Measurements from ENCODE around the gene NIT2. TPM values are rescaled to one million over a fixed set of nuclear protein-coding genes. Genes with fewer than 3 reads are reported as not detected.
A peak's percentile ranks its signal among the peaks of the same experiment; 100 is the strongest.

The NIT2 gene
- total RNA-seq, 6 donors from 2014 or later = 18.4 to 37.6 (median 26.7) TPM

DNA sequence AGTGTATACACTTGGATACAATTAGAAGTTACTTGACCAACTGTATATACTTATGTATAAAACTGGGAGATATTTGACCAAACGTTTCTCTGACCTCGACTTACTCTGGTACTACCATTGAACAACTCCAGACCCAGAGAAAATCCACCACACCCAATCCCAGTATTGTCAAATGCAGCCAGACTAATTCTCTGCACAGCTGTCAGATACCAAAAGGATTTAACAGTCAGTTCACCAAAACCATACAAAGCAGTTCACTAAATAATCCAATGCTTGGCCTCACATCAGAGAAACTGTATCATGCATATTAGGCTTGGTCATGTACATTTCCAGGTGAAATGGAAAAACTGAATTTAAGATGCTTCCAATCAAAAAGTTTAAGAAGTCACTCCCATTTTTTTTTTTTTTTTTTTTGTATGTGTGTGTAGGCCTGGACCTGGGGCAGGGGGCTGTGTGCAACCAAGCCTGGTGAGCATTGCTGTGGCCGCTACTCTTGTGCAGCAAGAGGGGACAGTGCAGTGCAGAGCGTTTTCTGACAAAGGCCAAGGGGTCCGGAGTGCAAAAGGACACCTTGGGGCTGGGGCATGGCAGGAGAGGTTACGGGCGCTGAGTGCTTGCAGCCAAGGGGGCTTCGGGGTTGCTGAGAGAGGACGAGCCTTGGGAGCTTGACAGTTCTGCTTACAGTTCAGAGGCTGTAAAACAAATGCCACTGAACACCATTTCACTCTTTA, 64.9 kb downstream of the NIT2 start:
- TF ChIP-seq POLR2A (IDR thresholded peaks at IDR 0.05) = no peak
- no peak for TF ChIP-seq POLR2AphosphoS5 (IDR thresholded peaks at IDR 0.05)
- TF ChIP-seq EP300 (IDR thresholded peaks at IDR 0.05) = no peak
- TF ChIP-seq, protein P1, sequence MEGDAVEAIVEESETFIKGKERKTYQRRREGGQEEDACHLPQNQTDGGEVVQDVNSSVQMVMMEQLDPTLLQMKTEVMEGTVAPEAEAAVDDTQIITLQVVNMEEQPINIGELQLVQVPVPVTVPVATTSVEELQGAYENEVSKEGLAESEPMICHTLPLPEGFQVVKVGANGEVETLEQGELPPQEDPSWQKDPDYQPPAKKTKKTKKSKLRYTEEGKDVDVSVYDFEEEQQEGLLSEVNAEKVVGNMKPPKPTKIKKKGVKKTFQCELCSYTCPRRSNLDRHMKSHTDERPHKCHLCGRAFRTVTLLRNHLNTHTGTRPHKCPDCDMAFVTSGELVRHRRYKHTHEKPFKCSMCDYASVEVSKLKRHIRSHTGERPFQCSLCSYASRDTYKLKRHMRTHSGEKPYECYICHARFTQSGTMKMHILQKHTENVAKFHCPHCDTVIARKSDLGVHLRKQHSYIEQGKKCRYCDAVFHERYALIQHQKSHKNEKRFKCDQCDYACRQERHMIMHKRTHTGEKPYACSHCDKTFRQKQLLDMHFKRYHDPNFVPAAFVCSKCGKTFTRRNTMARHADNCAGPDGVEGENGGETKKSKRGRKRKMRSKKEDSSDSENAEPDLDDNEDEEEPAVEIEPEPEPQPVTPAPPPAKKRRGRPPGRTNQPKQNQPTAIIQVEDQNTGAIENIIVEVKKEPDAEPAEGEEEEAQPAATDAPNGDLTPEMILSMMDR (IDR thresholded peaks at IDR 0.05) = no peak
- no peaks in the 10 kb centered on the region for H3K36me3 ChIP-seq
- ATAC-seq (ENCODE audit: low FRiP score in 2 of 2) = no peak
- no peaks in the 10 kb centered on the region for H3K9me3 ChIP-seq
- WGBS, 2 donors = 60 to 62% methylated on average over 9 of the region's 9 CpGs
- no peaks in the 10 kb centered on the region for H3K27me3 ChIP-seq
- H3K27ac ChIP-seq = peak overlapping the region in 2 of 4 donors; percentile 6 to 93
- DNase-seq = peak in 1 of 2 donors; percentile 11
- peaks cover 25 to 43% (median 34%) of the 10 kb centered on the region in 4 donors for H3K4me1 ChIP-seq
- peak overlapping the region; percentile 32 to 84 (median 82) for H3K4me3 ChIP-seq

DNA sequence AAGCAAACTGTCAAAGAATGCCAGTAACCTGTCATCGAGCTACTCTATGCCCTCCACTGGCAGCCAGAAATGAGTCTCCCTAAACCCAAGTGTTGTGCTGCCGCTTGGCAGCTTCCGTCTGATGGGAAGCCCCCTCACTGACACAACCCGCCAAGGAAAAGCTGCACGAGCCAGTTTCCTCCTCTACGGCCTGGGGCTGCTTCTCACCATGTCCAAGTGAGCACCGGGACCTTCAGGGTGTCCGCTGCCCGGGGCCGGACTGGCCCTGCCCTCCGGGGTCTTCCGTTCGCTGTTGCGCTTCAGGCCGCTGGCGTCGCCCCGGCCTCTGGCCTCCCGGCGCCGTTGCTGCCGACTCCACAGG, 65.8 kb downstream of the NIT2 start:
- no peaks in the 10 kb centered on the region for H3K27me3 ChIP-seq
- H3K9me3 ChIP-seq = no peaks in the 10 kb centered on the region
- DNase-seq (no peak), ATAC-seq (ENCODE audit: low FRiP score in 2 of 2) (peak in 1 of 2 donors; percentile 15)
- peak overlapping the region; percentile 79 to 84 (median 82) for H3K4me3 ChIP-seq
- H3K4me1 ChIP-seq = peaks cover 25 to 43% (median 34%) of the 10 kb centered on the region in 4 donors
- peak overlapping the region; percentile 86 to 93 (median 90) for H3K27ac ChIP-seq
- no peaks in the 10 kb centered on the region for H3K36me3 ChIP-seq
- 0% methylated on average over 8 to 17 of the region's 22 CpGs for WGBS, 2 donors
- TF ChIP-seq POLR2AphosphoS5 (IDR thresholded peaks at IDR 0.05) (no peak), POLR2A (IDR thresholded peaks at IDR 0.05) (peak in 1 of 4 donors; percentile 16)

DNA sequence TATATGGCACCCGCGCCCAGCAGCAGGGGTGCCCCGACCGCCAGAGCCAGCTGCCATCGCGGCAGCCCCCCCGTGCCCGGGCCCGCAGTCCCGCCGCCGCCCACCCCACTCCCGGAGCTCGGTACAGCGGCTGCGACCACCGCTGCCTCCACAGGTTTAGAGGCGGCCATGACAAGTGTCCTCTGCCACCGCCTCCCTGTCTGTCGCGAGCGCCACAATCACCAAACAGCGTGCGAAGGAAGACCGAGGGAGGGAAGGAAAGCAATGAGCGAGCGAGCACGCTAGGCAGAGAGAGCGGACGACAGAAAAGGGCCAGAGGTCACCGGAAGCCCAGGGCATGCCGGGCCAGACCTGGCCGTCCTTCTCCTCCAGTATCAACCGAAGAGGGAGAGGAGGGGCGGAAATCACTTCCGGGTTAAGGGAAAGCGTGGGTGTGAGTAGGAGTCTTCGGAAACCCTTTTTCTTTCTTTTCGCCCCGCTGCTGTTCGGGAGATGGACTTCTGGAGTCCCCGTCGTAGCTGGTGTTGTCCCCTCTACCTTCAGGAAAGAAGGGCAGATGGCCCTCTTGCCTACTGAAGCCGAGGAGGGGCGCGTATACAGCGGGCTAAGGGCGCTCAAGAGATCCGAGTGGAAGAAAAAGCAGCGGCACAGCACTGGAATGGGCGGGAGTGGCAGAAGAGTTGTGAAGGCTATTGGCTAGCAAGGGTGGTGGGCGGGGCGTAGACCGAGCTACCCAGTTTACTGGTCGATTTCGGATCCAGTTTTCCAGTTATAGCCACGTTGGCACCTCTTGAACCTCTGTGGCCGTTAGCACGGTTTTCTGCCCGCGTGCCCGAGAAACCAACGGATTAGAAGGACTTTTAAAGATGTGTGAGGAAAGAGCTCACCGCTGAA, 66.5 kb downstream of the NIT2 start, which contains the start of the genes LNP1 and TOMM70:
Gene LNP1 (plus strand): TSS at position 760 of the 894 bp plus-strand sequence. CDS start 28,191 bp downstream, outside the sequence.
Gene TOMM70 (minus strand): TSS at position 310 of the 894 bp plus-strand sequence. CDS start 140 bp downstream, at position 170.
- Histone ChIP-seq H3K27me3 (no peaks in the 10 kb centered on the region), H3K4me3 (peak within 1 kb of the TSS; percentile 79 to 84 (median 82)), H3K9me3 (no peaks in the 10 kb centered on the region), H3K4me1 (peaks cover 25 to 43% (median 34%) of the 10 kb centered on the region in 4 donors), H3K27ac (peak within 1 kb of the TSS; percentile 86 to 93 (median 90)), H3K36me3 (no peaks in the 10 kb centered on the region)
- 0 to 1% methylated on average over 32 to 46 of the region's 64 CpGs for WGBS, 2 donors
- TF ChIP-seq EP300 (IDR thresholded peaks at IDR 0.05) (peak in 1 of 4 donors; percentile 20), POLR2AphosphoS5 (IDR thresholded peaks at IDR 0.05) (peak; percentile 78 to 79), POLR2A (IDR thresholded peaks at IDR 0.05) (peak in 3 of 4 donors; percentile 64 to 74 (median 71))
- TF ChIP-seq, protein P1 (IDR thresholded peaks at IDR 0.05) = peak in 1 of 6 experiments; percentile 8
- DNase-seq (peak; percentile 91 to 98), ATAC-seq (ENCODE audit: low FRiP score in 2 of 2) (peak; percentile 98 to 99)

DNA sequence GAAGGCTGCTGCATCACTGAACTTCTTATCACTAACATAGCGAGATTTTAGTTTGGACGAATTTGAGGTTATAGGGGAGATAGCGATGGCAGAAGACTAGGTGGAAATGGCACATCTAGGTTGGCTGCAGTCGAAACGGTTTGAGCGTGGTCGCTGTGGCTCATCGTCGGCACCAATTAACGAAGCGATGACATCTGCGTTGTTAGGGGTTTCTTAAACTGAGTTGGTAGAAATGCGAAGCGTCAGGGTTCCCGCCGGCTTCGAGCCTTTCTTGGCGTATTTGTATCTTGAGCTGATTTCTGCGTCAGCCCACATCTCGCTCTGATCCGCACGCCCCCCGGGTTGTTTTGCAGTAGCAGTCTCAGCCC, 67.1 kb downstream of the NIT2 start:
- DNase-seq = peak in 1 of 2 donors; percentile 29
- H3K27ac ChIP-seq = peak overlapping the region; percentile 86 to 93 (median 90)
- no peaks in the 10 kb centered on the region for H3K27me3 ChIP-seq
- no peaks in the 10 kb centered on the region for H3K9me3 ChIP-seq
- no peaks in the 10 kb centered on the region for H3K36me3 ChIP-seq
- peaks cover 25 to 43% (median 34%) of the 10 kb centered on the region in 4 donors for H3K4me1 ChIP-seq
- H3K4me3 ChIP-seq = peak overlapping the region; percentile 79 to 84 (median 82)
- ATAC-seq (ENCODE audit: low FRiP score in 2 of 2) = peak in 1 of 2 donors; percentile 33
- 0 to 1% methylated on average over 23 of the region's 23 CpGs for WGBS, 2 donors
- TF ChIP-seq EP300 (IDR thresholded peaks at IDR 0.05) (peak in 1 of 4 donors; percentile 41), POLR2AphosphoS5 (IDR thresholded peaks at IDR 0.05) (no peak), POLR2A (IDR thresholded peaks at IDR 0.05) (no peak)
- TF ChIP-seq, protein P1 (IDR thresholded peaks at IDR 0.05) = no peak
